GM21423 (cell line): ENCODE data around the gene CCDC142.
"Not testable (repeated sequence)": the region's sequence is repeated elsewhere in the genome, so short reads cannot be mapped to it uniquely, and the experiment has no call there.

Experiments
- ATAC-seq: cut with Tn5 transposase; IDR thresholded peaks from one replicate; pipeline ENCODE4 v1.9.1; 2021; ENCODE audit warnings: mild to moderate bottlenecking, moderate library complexity; ENCODE audit not compliant: unreplicated experiment

The CCDC142 gene

DNA sequence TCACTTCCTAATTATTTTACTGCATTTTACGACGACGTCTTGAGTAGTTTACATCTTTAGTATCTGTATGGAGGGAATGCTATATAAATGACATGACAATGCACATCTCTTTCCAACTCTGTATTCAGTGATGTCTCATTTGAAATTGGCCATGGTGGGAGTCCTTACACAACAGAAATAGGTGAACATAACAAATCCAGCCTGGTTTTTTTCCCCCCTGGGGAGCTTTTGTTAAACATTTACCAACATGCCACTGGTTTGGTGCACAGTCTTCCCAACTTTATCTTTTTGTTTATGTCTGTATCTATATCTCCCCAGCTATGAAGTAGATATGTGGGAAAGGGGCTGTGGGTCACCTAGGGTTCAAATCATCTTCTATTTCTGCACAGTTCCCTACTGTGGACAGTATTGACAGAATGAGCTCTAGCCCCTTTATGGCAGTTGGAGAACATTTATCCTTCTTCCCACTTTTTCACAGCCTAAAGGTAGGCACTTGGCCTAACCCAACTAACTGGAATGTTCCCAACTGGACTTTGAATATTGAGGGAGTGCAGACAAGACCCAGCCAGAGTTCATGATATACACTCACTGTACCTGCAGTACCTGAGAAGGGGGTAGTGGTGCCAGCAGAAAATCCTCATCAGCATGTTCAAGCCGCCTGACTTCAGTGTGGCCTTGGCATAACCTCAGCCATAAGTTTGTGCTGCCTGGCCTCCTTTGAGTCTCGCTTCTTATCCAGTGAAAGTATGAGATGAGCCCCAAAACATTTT lies 35.4 kb downstream of the CCDC142 start:
- no peak for ATAC-seq

GRCh38 chr2:74444498-74445318 lies 38.1 kb downstream of the CCDC142 start:
- ATAC-seq, result no peak

DNA sequence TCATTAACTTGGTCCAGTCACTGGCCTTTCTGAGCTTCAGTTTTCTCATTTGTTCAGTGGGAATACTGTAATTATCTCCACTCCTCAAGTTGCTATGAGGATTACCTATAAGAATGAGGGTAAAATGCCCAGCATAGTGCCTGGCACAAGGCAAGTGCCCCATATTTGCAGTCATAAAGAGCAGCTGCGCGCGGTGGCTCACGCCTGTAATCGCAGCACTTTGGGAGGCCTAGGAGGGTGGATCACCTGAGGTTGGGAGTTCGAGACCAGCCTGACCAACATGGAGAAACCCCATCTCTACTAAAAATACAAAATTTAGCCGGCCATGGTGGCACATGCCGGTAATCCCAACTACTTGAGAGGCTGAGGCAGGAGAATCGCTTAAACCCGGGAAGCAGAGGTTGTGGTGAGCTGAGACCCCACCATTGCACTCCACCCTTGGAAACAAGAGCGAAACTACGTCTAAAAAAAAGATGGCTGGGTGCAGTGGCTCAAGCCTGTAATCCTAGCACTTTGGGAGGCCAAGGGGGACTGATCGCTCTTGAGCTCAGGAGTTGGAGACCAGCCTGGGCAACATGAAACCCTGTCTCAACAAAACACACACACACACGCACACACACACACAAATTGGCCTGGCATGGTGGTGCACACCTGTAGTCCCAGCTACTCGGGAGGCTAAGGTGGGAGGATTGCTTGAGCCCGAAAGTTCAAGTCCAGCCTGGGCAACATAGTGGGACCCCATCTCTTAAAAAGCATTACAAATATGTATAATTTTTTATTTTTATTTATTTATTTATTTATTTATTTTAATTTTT lies 40.1 kb downstream of the CCDC142 start:
- ATAC-seq, result not testable (repeated sequence)

DNA sequence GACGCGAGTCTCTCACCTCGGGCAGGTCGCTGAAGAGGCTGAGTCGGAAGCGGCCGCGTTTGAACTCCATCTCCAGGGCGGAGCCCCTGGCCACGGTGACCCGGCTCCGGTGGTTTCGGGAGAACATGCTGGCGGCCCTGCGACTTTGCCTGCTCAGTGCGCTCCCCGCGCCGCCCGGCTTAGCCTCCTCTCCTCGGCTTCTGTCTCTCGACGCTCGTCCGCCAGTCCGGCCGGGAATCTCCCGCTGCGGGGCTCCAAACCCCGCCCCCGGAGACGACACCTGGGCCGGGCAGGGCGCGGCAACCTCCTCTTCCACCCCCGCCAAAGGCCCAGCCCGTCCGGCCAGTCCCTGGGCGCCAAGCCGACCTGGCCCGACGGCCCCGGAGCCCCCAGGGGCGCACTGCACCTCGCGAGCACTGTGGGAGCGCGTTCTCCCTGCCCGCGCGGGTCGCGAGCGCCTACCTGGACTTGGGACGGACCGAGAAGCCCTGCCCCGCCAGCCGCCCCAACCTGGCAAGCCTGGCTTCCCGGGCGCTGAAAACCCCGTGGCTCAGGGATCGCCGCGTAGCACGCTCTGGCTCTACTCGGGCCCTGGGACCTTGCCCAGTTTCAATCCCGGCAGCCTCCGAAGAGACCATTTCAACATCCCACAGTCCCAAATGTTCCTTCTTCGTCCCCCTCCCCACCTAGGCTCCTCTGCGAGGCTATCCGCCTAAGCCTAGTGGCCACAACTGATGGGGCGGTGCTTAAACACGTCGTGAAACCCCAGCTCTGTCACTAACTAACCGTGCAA lies 40.9 kb downstream of the CCDC142 start, which contains the start of gene RTKN:
Gene RTKN (minus strand): TSS at position 248 of the 793 bp plus-strand sequence. CDS start 121 bp downstream, at position 127.
- ATAC-seq, result peak; percentile 37

- ATAC-seq, result peak; percentile 23
Observed at GRCh38 chr2:74441170-74441689, 41.6 kb downstream of the CCDC142 start.

DNA sequence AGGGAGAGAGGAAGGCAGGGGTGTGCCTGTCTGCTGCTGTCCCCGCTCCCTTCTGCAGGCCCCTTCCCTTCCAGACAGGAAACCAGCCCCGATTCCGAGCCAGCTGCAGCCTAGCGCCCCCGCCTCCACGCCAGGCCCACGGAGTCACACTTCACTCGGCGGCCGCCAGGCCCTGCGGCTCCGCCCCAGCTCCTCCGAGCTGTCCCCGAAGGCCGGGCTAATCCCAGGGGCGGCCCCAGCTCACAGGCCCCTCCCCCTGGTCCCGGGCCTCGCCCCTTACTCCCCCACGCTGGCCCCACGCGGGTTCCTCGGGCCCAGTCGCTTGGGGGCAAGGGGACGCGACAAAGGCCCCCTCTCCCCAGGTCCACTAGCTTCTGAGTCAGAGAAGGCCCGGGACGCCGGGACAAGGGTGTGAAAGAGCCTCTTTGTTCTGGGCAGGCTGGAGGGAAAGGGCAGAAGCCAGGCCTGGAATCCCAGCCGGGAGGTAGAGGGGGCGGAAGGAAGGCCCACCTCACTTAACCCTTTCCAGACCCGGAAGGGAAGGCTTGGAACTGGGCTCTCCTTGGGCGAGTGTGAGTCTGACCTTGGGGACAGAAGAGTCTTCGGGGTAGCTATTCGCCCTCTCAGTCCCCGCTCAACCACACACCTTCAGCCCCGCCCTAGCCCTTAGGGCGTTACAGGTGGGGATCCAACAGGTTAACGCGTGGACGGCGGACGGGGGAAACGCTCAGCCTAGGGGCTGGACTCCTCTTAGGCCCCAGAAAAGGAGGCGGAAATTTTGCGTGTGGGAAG lies 42.2 kb downstream of the CCDC142 start:
- peak; percentile 80 for ATAC-seq

DNA sequence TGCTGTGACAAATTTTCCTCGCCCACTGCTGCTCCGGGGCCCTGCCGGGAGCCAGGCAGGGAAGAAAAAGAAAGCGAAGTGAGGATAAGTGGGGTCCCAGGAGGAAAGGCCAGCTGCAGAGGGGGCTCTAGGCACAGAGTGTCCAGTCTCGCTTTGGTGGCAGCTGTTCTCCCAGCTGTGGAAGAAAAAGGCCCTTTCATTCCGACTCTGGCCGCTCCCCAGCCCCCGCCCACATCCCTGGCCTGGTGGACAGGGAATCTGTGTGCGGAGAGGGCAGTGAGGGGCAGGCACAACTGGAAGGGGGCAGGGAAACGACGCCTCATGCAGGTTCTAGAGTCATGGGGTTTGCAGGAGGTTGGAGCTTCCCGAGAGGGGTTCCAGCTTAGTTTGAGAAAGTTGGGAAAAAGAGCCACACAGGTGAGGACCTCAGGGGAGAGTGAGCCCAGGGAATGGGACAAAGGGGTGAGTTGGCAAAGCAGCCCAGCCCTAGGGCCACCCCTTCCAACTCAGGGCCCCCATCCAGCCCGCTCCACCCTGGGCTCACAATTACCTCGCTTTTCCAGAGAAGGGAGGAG lies 42.9 kb downstream of the CCDC142 start:
- ATAC-seq, result no peak

- ATAC-seq, result no peak
Observed at GRCh38 chr2:74439373-74439772, 43.4 kb downstream of the CCDC142 start.

- no peak for ATAC-seq
Observed at GRCh38 chr2:74438248-74438647, 44.5 kb downstream of the CCDC142 start.

- ATAC-seq, result no peak
Observed at GRCh38 chr2:74436848-74437695, 45.7 kb downstream of the CCDC142 start.

GRCh38 chr2:74436111-74436805 lies 46.5 kb downstream of the CCDC142 start:
- ATAC-seq, result no peak

DNA sequence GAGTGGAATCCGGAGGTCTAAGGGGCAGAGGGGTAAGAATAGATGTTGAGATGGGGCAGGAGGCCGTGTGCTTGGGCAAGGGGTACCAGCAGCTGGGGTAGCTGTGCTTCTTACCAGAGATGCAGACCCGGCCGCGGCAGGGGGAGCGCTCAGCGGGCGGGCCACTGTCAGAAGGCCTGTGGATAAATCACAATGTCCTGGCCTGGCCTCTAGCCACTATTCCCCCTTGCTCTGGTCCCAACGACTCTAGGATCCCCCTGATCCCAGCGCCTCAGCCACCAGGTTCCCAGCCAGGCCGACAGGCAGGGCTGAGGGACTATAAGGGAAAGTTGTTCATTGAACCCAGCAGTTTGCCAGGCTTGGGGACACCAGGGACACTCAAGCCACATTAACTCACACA lies 52.3 kb downstream of the CCDC142 start:
- no peak for ATAC-seq

DNA sequence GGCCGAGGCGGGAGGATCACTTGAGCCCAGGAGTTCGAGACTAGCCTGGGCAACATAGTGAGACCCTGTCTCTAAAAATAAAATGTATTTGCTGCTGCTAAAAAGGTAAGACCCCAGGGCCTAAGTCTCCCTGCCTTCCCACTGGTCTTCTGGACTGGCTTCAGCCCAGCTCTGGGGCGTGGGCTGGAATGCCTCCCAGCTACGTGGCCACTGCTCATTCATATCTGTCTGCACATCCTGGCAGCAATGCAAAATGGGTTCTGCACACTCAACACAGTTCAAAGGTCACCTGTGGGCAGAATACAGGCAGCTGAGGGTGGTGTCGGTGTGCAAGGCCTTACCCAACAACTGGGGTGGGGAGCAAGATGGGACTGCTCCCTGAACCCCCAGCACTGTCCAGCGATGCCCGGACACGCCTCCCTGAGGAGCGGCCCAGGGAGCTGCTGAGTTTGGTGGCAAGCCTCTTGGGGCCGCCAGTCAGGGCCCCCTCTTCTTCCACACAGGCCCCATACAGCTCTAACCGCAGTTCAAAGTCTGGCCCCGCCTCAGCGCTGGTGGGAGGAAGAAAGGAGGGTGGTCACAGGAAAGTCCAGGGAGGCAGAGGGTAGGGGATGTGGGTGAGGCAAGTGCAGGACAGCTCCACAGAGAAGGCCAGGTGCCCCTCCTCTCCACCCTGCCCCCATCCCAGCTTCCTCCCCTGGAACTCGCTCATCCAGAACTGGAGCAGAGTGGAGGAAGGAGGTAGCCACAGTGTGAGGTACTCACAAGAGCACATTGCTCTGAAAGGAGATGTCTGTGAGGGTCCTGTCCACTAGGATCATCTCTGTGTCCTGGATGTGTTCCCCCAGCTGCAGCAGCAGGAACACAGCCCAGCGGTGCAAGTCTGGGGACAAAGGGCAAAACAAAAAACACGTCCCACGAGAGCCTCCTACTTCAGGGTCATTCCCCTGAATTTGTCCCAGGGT lies 53.0 kb downstream of the CCDC142 start:
- ATAC-seq, result no peak

- ATAC-seq, result no peak
Observed at GRCh38 chr2:74428675-74429074, 54.1 kb downstream of the CCDC142 start.

- no peak for ATAC-seq
Observed at GRCh38 chr2:74427551-74427950, 55.2 kb downstream of the CCDC142 start.

DNA sequence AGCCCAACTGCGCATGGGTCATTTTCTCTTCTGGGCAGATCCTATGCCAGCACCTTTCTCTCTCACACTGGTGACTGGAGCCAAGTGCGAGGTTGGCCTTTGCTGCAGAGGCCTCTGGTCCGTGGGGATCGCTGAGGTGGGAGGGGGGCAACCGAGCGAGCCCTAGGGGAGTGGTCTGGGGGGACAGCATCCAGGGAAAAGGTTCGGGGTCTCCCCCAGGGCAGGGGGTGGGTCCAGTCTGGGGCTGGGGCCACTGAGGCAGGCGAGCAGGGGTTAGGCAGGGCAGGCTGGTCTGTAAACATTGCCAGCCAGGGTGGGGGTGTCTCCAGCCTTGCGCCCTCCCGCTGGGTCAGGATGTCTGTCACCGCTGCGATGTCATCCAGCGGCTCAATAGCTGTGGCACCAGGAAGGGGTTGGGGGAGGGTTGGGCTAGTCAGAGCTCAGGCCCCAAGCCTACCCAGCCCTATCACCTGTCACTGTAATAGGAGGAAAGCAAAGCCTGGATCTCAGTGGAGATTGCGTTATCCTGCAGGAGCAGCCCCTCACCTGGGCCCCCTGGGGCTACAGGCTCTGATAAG lies 56.5 kb downstream of the CCDC142 start:
- ATAC-seq, result no peak
